Hepatocyte (in vitro differentiated cells): ENCODE data around the gene BTRC. TPM values are rescaled to one million over a fixed set of nuclear protein-coding genes. Genes with fewer than 3 reads are reported as not detected.

Experiments used
- DNase-seq: peaks from one replicate; pipeline ENCODE4 v3.0.0-alpha.2; 2016; ENCODE audit warnings: low spot score
- H2AFZ ChIP-seq: fragments of 200-600 bp; sonication (generic); 2 replicates; pipeline ENCODE4 v1.6.0; 2016; ENCODE audit warnings: antibody characterized with exemption, mild to moderate bottlenecking
- H3K27ac ChIP-seq: fragments of 200-600 bp; sonication (generic); 2 replicates; pipeline ENCODE4 v1.5.1; 2016; ENCODE audit warnings: mild to moderate bottlenecking
- H3K27me3 ChIP-seq: fragments of 200-600 bp; sonication (generic); 2 replicates; pipeline ENCODE4 v1.6.1; 2016
- H3K36me3 ChIP-seq: fragments of 200-600 bp; sonication (generic); replicated peaks from 2 replicates; pipeline ENCODE4 v1.5.1; 2016; ENCODE audit warnings: low read depth; ENCODE audit not compliant: insufficient read depth
- H3K4me1 ChIP-seq: fragments of 200-600 bp; sonication (generic); 2 replicates; pipeline ENCODE4 v1.5.1; 2016; ENCODE audit warnings: mild to moderate bottlenecking, moderate library complexity; ENCODE audit not compliant: insufficient read depth
- H3K4me2 ChIP-seq: fragments of 200-600 bp; sonication (generic); 2 replicates; pipeline ENCODE4 v1.6.0; 2016
- H3K4me3 ChIP-seq: fragments of 200-600 bp; sonication (generic); 2 replicates; pipeline ENCODE4 v1.5.1; 2016; ENCODE audit warnings: mild to moderate bottlenecking
- H3K79me2 ChIP-seq: fragments of 200-600 bp; sonication (generic); 2 replicates; pipeline ENCODE4 v1.6.0; 2017; ENCODE audit warnings: mild to moderate bottlenecking
- H3K9me2 ChIP-seq: fragments of 200-600 bp; sonication (generic); replicated peaks from 2 replicates; pipeline ENCODE4 v1.6.0; 2017; ENCODE audit warnings: mild to moderate bottlenecking; ENCODE audit not compliant: insufficient read depth
- H3K9me3 ChIP-seq: fragments of 200-600 bp; sonication (generic); 2 replicates; pipeline ENCODE4 v1.5.1; 2016; ENCODE audit warnings: low read depth, mild to moderate bottlenecking
- H4K20me1 ChIP-seq: fragments of 200-600 bp; sonication (generic); 2 replicates; pipeline ENCODE4 v1.6.0; 2016; ENCODE audit warnings: mild to moderate bottlenecking; ENCODE audit not compliant: insufficient read depth, poor library complexity, severe bottlenecking
- EZH2 ChIP-seq: fragments of 200-600 bp; sonication (generic); IDR thresholded peaks from 2 replicates; pipeline ENCODE4 v1.6.1; 2016; ENCODE audit warnings: antibody characterized with exemption, mild to moderate bottlenecking, borderline replicate concordance
- EZH2phosphoT487 ChIP-seq: fragments of 200-600 bp; sonication (generic); IDR thresholded peaks from one replicate; pipeline ENCODE4 v1.6.1; 2018; ENCODE audit warnings: antibody characterized with exemption, mild to moderate bottlenecking, low read depth, moderate library complexity; ENCODE audit not compliant: unreplicated experiment, severe bottlenecking
- WGBS: methylation state at CpG from one replicate; pipeline ENCODE4 v1.1.6; 2016; ENCODE audit warnings: low lambda C conversion rate; ENCODE audit errors: missing lambda C conversion rate; 5-methylcytosine and 5-hydroxymethylcytosine counted together
- polyA plus RNA-seq: library from polyadenylated mRNA; unstranded; fragments of >200 nt; fragmentation: Nextera tagmentation; extraction: Ambion mirVana; gene quantifications from 2 replicates; pipeline ENCODE4 v1.2.1, GENCODE V29; 2016
- total RNA-seq: library from RNA; depleted of rRNA; stranded (reverse); fragments of >200 nt; gene quantifications from 2 replicates; pipeline ENCODE4 v1.2.3, GENCODE V29; 2014
- TF ChIP-seq, protein P1 (sequence below): fragments of 200-600 bp; sonication (generic); IDR thresholded peaks from 2 replicates; pipeline ENCODE4 v1.5.1; 2016; ENCODE audit warnings: antibody characterized with exemption, mild to moderate bottlenecking; ENCODE audit not compliant: poor library complexity

Gene BTRC
- total and polyA plus RNA-seq, 2 experiments from 2014 or later: 14.5 to 24.3 TPM

DNA sequence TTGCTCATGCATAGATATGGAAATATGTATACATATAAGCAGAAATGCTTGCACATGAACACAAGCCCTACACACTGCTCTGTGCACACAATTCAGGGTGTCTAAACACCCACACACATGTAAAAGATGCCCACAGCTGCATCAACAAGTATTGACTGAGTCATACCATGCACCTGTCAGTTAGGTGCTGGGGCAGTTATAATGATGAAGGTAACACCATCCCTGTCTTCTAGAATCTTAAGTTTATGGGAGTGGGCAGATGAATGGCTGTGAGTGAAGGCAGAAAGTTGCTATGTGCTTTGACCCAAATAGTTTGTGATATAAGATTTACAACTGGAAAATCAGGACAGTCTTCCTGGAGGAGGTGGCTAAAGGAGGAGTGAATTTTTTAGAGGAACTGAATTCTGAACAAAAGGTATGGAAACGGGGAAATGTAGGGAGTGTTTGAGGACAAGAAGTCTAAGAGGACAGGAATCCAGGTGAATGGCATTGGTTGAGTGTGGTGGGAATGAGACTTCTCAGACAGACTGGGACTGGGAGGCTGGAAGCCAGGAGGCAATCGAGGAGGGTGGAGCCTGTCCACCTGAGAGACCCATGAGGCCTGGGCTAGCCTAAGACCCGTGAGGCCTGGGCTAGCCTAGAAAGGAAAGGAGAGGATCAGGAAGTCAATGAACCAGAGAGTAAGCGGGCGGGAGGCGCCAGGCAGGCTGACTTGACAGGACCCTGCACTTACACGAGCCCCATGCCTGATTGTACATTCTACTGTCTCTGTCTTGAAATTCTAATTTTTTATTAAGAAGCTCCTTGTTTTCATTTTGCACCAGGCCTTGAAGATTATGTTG lies 213.4 kb downstream of the BTRC start:
- Histone ChIP-seq H3K9me2 (no peaks in the 10 kb centered on the region), H3K27ac (no peak overlapping the region), H3K36me3 (no peaks in the 10 kb centered on the region), H3K27me3 (peaks cover 51% of the 10 kb centered on the region), H3K4me2 (no peak overlapping the region), H3K79me2 (no peaks in the 10 kb centered on the region), H3K4me3 (no peak overlapping the region), H2AFZ (no peak overlapping the region), H3K9me3 (no peaks in the 10 kb centered on the region), H3K4me1 (peaks cover 6% of the 10 kb centered on the region), H4K20me1 (no peaks in the 10 kb centered on the region)
- 72% methylated on average over 7 of the region's 7 CpGs for WGBS
- DNase-seq: no peak
- TF ChIP-seq EZH2phosphoT487: no peak
- peak; percentile 55 for TF ChIP-seq EZH2
- TF ChIP-seq, protein P1, sequence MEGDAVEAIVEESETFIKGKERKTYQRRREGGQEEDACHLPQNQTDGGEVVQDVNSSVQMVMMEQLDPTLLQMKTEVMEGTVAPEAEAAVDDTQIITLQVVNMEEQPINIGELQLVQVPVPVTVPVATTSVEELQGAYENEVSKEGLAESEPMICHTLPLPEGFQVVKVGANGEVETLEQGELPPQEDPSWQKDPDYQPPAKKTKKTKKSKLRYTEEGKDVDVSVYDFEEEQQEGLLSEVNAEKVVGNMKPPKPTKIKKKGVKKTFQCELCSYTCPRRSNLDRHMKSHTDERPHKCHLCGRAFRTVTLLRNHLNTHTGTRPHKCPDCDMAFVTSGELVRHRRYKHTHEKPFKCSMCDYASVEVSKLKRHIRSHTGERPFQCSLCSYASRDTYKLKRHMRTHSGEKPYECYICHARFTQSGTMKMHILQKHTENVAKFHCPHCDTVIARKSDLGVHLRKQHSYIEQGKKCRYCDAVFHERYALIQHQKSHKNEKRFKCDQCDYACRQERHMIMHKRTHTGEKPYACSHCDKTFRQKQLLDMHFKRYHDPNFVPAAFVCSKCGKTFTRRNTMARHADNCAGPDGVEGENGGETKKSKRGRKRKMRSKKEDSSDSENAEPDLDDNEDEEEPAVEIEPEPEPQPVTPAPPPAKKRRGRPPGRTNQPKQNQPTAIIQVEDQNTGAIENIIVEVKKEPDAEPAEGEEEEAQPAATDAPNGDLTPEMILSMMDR: no peak

DNA sequence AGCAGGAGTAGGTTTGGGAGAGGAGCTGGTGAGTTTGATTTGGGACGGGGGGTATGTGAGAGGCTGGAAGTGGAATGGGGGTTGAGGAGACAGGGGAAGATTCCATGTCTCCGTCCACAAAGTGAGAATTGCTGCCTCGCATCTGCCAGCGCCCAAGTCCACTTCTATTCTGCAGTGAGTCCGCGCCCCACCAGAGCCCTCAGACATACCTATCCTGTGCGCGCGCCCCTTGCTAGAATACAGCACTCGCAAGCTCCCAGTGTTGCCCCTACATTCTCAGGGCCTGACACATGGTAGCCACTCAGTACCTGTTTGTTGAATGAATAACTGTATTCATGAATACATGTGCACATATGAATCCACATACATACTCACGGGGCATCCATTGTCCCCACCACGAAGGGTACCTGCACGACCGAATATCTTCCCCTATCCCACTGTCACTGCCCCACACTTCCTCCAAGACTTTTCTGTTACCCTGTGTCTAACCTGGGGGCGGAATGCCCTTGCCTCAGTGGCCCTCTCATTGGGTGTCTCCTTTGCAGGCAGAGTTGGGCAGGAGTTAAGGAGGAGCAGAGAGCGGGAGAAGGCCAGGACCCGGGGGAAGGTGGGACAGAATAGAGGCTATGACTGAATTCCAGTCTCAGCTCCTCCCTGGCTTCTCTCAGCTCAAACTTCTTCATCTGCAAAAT lies 214.2 kb downstream of the BTRC start:
- Histone ChIP-seq H3K4me2 (no peak overlapping the region), H3K4me1 (peaks cover 6% of the 10 kb centered on the region), H3K27ac (no peak overlapping the region), H2AFZ (no peak overlapping the region), H3K9me3 (no peaks in the 10 kb centered on the region), H3K4me3 (no peak overlapping the region), H3K36me3 (no peaks in the 10 kb centered on the region), H3K9me2 (no peaks in the 10 kb centered on the region), H3K27me3 (peaks cover 51% of the 10 kb centered on the region), H4K20me1 (no peaks in the 10 kb centered on the region), H3K79me2 (no peaks in the 10 kb centered on the region)
- 86% methylated on average over 17 of the region's 17 CpGs for WGBS
- TF ChIP-seq, protein P1: no peak
- TF ChIP-seq EZH2: no peak
- TF ChIP-seq EZH2phosphoT487: no peak
- DNase-seq: no peak

DNA sequence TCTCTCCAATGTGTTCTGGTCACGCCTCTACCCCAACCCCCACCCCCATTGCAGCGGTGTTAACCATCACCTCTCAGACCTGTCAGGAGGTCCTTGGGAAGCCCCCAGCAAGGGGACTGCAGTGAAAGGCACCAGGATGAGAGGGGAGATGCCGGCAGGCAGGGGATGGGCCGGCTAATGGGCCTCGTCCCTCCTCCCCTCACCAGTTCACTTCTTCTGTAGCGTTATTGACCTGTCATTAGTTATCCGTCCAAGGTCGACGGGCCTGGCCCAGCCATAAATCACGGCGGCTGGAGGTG lies 215.3 kb downstream of the BTRC start:
- no peak for DNase-seq
- Histone ChIP-seq H3K27me3 (peaks cover 51% of the 10 kb centered on the region), H3K36me3 (no peaks in the 10 kb centered on the region), H3K4me1 (peaks cover 6% of the 10 kb centered on the region), H3K79me2 (no peaks in the 10 kb centered on the region), H4K20me1 (no peaks in the 10 kb centered on the region), H3K27ac (no peak overlapping the region), H2AFZ (no peak overlapping the region), H3K9me3 (no peaks in the 10 kb centered on the region), H3K4me3 (no peak overlapping the region), H3K9me2 (no peaks in the 10 kb centered on the region), H3K4me2 (peak overlapping the region; percentile 99)
- TF ChIP-seq, protein P1: no peak
- TF ChIP-seq EZH2phosphoT487: no peak
- no peak for TF ChIP-seq EZH2
- WGBS: 22% methylated on average over 8 of the region's 11 CpGs
